Measurements from ENCODE around the gene CEMIP2. TPM values are rescaled to one million over a fixed set of nuclear protein-coding genes. Genes with fewer than 3 reads are reported as not detected.
"Not testable (repeated sequence)": the region's sequence is repeated elsewhere in the genome, so short reads cannot be mapped to it uniquely, and the experiment has no call there.

Gene CEMIP2
- total RNA-seq, 1 experiment from 2014 or later: 40.5 TPM

DNA sequence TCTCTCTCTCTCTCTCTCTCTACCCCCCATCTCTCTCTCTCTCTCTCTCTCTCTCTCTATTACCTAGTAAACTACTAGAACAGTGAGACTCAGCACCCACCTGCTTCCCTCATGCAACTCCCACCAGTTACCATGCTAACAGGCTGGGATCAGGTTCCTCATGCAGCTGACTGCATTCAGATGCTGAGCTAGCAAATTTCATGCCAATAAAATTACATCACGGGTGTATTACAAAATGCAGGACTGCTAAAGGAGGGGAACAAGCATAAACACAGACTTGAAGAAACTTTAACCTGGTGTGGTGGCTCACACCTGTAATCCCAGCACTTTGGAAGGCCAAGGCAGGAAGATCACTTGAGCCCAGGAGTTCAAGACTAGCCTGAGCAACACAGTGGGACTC lies 76.0 kb downstream of the CEMIP2 start (continued):
- no peak for TF ChIP-seq NFYB (CRISPR knock-in tag; conservative IDR thresholded peaks at IDR 0.05; ENCODE audit: low read depth)
- TF ChIP-seq, protein P1, sequence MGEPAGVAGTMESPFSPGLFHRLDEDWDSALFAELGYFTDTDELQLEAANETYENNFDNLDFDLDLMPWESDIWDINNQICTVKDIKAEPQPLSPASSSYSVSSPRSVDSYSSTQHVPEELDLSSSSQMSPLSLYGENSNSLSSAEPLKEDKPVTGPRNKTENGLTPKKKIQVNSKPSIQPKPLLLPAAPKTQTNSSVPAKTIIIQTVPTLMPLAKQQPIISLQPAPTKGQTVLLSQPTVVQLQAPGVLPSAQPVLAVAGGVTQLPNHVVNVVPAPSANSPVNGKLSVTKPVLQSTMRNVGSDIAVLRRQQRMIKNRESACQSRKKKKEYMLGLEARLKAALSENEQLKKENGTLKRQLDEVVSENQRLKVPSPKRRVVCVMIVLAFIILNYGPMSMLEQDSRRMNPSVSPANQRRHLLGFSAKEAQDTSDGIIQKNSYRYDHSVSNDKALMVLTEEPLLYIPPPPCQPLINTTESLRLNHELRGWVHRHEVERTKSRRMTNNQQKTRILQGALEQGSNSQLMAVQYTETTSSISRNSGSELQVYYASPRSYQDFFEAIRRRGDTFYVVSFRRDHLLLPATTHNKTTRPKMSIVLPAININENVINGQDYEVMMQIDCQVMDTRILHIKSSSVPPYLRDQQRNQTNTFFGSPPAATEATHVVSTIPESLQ (CRISPR knock-in tag; IDR thresholded peaks at IDR 0.05): no peak
- TF ChIP-seq, protein P2, sequence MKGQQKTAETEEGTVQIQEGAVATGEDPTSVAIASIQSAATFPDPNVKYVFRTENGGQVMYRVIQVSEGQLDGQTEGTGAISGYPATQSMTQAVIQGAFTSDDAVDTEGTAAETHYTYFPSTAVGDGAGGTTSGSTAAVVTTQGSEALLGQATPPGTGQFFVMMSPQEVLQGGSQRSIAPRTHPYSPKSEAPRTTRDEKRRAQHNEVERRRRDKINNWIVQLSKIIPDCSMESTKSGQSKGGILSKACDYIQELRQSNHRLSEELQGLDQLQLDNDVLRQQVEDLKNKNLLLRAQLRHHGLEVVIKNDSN (CRISPR knock-in tag; IDR thresholded peaks at IDR 0.05): no peak
- no peak for TF ChIP-seq OVOL2 (CRISPR knock-in tag; IDR thresholded peaks at IDR 0.05; ENCODE audit: borderline replicate concordance)
- TF ChIP-seq, protein P3, sequence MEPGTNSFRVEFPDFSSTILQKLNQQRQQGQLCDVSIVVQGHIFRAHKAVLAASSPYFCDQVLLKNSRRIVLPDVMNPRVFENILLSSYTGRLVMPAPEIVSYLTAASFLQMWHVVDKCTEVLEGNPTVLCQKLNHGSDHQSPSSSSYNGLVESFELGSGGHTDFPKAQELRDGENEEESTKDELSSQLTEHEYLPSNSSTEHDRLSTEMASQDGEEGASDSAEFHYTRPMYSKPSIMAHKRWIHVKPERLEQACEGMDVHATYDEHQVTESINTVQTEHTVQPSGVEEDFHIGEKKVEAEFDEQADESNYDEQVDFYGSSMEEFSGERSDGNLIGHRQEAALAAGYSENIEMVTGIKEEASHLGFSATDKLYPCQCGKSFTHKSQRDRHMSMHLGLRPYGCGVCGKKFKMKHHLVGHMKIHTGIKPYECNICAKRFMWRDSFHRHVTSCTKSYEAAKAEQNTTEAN (CRISPR knock-in tag; IDR thresholded peaks at IDR 0.05): no peak
- TF ChIP-seq ZNF671 (CRISPR knock-in tag; IDR thresholded peaks at IDR 0.05): no peak
- no peak for TF ChIP-seq ERG (CRISPR knock-in tag; IDR thresholded peaks at IDR 0.05)
- no peak for TF ChIP-seq TCF7 (CRISPR knock-in tag; IDR thresholded peaks at IDR 0.05; ENCODE audit: low read depth)

GRCh38 chr9:71691576-71691975 lies 76.7 kb downstream of the CEMIP2 start:
- peaks cover 53% of the 10 kb centered on the region for H3K36me3 Mint-ChIP-seq
- H3K9me3 Mint-ChIP-seq; H3K27me3 Mint-ChIP-seq (ENCODE audit: low read depth); ATAC-seq; H3K4me1 Mint-ChIP-seq; DNase-seq (ENCODE audit: low spot score); H3K4me3 Mint-ChIP-seq; H3K27ac Mint-ChIP-seq: not testable (repeated sequence)
- POLR2A ChIA-PET: interaction anchor here (0.6 kb wide), 1 partner anchor 359 kb away, joined by 3 read pairs; no protein-coding TSS in a partner anchor
- CTCF ChIA-PET: interaction anchor here (0.7 kb wide), 1 partner anchor 7 kb away, joined by 4 read pairs; no protein-coding TSS in a partner anchor

DNA sequence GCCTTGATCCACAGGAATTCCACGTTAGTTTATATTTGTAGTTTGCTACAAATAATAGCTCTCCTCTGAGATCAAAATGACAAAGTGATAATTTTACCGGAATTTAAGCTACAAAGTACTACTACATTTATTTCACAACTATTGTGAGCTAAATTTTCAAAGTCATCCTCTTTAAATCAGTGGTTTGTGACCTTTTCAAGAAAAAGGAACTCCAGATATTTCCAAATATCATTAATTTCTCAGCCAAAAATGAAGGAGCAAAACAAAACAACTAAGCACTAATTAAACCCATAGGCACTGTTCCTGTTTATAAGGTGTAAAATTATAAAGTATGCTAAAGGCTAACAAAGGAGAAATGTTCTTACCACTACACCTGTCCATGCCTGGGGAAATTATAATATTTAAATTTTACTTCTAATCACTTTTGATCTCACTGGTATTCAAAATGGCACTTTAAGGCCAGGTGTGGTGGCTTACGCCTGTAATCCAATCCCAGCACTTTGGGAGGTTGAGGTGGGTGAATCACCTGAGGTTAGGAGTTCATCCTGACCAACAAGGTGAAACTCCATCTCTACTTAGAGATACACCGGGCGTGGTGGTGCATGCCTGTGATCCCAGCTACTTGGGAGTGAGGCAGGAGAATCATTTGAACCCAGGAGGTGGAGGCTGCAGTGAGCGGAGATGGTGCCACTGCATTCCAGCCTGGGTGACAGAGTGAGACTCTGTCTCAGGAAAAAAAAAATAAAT lies 77.5 kb downstream of the CEMIP2 start:
- DNase-seq (ENCODE audit: low spot score) (no peak), ATAC-seq (no peak)
- H3K4me3 Mint-ChIP-seq: no peak overlapping the region
- peaks cover 3% of the 10 kb centered on the region for H3K4me1 Mint-ChIP-seq
- H3K27me3 Mint-ChIP-seq (ENCODE audit: low read depth): no peaks in the 10 kb centered on the region
- CTCF ChIA-PET: no interaction called here
- POLR2A ChIA-PET: no interaction called here
- H3K27ac Mint-ChIP-seq: no peak overlapping the region
- H3K9me3 Mint-ChIP-seq: no peaks in the 10 kb centered on the region
- peaks cover 59% of the 10 kb centered on the region for H3K36me3 Mint-ChIP-seq
- TF ChIP-seq RORB (CRISPR knock-in tag; IDR thresholded peaks at IDR 0.05) (no peak), CBFB (CRISPR knock-in tag; IDR thresholded peaks at IDR 0.05; ENCODE audit: low read depth) (no peak), IRF1 (CRISPR knock-in tag; IDR thresholded peaks at IDR 0.05) (no peak), FOXP1 (CRISPR knock-in tag; IDR thresholded peaks at IDR 0.05; ENCODE audit: borderline replicate concordance) (no peak), MAX (CRISPR knock-in tag; IDR thresholded peaks at IDR 0.05) (no peak), JUN (CRISPR knock-in tag; IDR thresholded peaks at IDR 0.05) (no peak), ZNF232 (CRISPR knock-in tag; IDR thresholded peaks at IDR 0.05) (no peak), ZNF416 (CRISPR knock-in tag; IDR thresholded peaks at IDR 0.05) (no peak), PRRX2 (CRISPR knock-in tag; IDR thresholded peaks at IDR 0.05) (no peak), TCF7 (CRISPR knock-in tag; IDR thresholded peaks at IDR 0.05; ENCODE audit: low read depth) (no peak), SMAD3 (CRISPR knock-in tag; IDR thresholded peaks at IDR 0.05; ENCODE audit: borderline replicate concordance) (no peak), NR1H2 (CRISPR knock-in tag; IDR thresholded peaks at IDR 0.05) (no peak)
- TF ChIP-seq, protein P4, sequence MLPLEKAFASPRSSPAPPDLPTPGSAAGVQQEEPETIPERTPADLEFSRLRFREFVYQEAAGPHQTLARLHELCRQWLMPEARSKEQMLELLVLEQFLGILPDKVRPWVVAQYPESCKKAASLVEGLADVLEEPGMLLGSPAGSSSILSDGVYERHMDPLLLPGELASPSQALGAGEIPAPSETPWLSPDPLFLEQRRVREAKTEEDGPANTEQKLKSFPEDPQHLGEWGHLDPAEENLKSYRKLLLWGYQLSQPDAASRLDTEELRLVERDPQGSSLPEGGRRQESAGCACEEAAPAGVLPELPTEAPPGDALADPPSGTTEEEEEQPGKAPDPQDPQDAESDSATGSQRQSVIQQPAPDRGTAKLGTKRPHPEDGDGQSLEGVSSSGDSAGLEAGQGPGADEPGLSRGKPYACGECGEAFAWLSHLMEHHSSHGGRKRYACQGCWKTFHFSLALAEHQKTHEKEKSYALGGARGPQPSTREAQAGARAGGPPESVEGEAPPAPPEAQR (CRISPR knock-in tag; IDR thresholded peaks at IDR 0.05): no peak
- TF ChIP-seq, protein P5, sequence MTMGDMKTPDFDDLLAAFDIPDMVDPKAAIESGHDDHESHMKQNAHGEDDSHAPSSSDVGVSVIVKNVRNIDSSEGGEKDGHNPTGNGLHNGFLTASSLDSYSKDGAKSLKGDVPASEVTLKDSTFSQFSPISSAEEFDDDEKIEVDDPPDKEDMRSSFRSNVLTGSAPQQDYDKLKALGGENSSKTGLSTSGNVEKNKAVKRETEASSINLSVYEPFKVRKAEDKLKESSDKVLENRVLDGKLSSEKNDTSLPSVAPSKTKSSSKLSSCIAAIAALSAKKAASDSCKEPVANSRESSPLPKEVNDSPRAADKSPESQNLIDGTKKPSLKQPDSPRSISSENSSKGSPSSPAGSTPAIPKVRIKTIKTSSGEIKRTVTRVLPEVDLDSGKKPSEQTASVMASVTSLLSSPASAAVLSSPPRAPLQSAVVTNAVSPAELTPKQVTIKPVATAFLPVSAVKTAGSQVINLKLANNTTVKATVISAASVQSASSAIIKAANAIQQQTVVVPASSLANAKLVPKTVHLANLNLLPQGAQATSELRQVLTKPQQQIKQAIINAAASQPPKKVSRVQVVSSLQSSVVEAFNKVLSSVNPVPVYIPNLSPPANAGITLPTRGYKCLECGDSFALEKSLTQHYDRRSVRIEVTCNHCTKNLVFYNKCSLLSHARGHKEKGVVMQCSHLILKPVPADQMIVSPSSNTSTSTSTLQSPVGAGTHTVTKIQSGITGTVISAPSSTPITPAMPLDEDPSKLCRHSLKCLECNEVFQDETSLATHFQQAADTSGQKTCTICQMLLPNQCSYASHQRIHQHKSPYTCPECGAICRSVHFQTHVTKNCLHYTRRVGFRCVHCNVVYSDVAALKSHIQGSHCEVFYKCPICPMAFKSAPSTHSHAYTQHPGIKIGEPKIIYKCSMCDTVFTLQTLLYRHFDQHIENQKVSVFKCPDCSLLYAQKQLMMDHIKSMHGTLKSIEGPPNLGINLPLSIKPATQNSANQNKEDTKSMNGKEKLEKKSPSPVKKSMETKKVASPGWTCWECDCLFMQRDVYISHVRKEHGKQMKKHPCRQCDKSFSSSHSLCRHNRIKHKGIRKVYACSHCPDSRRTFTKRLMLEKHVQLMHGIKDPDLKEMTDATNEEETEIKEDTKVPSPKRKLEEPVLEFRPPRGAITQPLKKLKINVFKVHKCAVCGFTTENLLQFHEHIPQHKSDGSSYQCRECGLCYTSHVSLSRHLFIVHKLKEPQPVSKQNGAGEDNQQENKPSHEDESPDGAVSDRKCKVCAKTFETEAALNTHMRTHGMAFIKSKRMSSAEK (CRISPR knock-in tag; IDR thresholded peaks at IDR 0.05; ENCODE audit: borderline replicate concordance): no peak
